AG08395 (cell line): ENCODE results near the gene TVP23C.
A peak's percentile ranks its signal among the peaks of the same experiment; 100 is the strongest.
"Not testable (repeated sequence)": the region's sequence is repeated elsewhere in the genome, so short reads cannot be mapped to it uniquely, and the experiment has no call there.

Experiments used
- DNase-seq: peaks from one replicate; pipeline ENCODE4 v3.0.0; 2012; ENCODE audit warnings: mixed read lengths, low spot score

The TVP23C gene

DNA sequence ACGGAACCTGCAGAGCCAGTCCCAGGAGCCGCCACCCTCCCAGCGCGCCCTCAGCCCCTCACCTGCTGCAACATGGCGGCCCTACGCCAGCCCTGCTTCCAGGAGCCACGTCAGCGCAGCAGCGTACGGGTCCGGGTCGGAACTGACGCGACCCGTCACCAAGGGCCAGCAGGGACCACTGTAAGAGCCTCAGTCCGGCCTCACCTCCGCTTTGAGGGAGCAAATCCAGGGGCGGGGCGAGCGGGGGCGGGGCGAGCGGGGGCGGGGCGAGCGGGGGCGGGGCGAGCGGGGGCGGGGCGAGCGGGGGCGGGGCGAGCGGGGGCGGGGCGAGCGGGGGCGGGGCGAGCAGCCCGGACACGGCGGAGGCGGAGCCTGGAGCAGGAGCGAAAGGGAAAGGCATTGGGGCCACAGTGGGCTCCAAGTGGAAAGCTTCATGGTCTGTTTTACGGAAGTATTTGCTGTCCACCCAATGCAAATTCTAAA lies at the start of gene TVP23C:
Gene TVP23C (minus strand): TSS at position 109 of the 483 bp plus-strand sequence. CDS start 35 bp downstream, at position 74.
- peak; percentile 48 for DNase-seq

DNA sequence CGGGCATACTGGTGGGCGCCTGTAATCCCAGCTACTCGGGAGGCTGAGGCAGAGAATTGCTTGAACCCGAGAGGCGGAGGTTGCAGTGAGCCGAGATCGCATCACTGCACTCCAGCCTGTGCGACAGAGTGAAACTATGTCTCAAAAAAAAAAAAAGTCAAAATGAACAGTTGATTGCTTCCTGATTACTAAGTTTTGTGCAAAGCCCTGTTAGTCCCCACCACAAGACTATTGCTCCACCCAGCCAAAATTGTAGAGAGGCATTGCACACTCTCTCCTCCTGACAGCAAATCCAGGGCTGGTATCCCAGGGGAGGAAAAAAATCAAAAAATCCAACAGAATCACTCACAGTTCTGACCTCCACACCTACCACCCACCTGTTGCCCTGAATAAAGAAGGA lies 29.7 kb upstream of the TVP23C start:
- not testable (repeated sequence) for DNase-seq

- not testable (repeated sequence) for DNase-seq
These were observed 28.7 kb upstream of the TVP23C start for GRCh38 chr17:15591986-15592385.

GRCh38 chr17:15590844-15591243 lies 27.6 kb upstream of the TVP23C start:
- not testable (repeated sequence) for DNase-seq

DNA sequence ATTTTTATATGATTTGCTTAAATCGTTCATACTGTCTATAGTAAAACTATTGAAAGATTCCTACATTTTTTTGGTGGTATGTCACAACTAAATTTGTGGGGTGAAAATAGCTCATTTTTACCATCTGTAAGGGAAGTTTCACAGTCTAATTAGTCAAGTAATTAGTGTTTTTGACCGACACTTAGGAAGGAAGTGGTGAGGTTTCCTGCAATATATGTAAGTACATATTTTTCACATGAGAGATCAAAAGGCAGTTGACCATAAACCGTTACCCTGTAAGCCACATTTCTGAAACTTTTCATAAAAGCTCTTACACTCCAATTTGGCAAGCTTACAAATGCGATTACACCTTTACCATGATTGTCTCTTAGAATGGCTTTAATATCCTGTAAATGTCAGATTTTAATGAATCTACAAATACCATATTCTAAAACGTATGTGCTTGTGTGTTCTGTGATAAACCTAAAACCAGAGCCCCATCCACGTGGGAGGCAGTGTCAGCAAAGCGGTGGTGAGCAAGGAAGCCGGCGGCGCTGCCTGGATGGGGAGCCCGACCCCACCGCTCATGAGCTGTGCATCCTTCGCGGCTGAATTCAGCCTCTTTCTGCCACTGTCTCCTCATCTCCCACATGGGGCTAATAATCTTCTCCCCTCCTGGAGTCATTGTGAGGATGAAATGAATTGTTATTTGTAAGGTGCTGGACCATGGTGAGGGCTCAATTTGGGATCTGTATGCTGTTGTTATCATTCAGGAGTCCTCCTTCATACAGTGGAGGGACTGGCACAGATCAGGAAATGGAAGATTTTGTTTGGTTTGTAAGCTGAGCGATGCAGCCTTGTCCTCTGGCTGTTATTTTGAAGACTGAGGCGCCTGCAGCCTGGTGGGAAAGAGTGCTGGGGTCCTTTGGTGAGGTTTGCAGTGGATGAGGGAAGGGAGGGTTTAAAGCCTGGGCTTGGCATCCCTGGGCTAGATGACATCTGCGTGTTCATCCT lies 26.6 kb upstream of the TVP23C start:
- DNase-seq, result not testable (repeated sequence)

GRCh38 chr17:15588017-15588416 lies 24.7 kb upstream of the TVP23C start:
- DNase-seq, result not testable (repeated sequence)

GRCh38 chr17:15583313-15583712 lies 20.0 kb upstream of the TVP23C start:
- DNase-seq, result not testable (repeated sequence)

- DNase-seq, result not testable (repeated sequence)
These were observed 18.2 kb upstream of the TVP23C start for GRCh38 chr17:15581462-15581861.

GRCh38 chr17:15576848-15577247 lies 13.6 kb upstream of the TVP23C start:
- not testable (repeated sequence) for DNase-seq

DNA sequence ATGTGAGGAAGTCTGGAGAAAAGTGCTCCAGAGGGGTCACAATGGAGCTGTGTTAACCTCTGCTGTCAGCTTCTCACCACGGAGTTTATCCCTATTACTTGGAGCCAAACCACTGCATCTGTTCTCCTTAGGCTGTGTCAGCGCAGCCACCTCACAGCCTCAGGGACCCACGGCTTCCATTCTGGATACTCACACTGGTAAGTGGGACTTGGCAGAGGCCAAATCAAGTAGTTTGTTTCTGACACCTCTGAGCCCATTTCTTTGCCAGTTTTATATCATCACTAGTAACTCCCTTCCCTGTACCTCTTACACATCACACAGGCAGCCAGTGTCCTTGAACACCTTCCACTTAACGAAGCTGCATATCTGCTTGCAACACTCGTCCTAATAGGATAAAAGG lies 11.4 kb upstream of the TVP23C start:
- DNase-seq, result not testable (repeated sequence)

GRCh38 chr17:15573870-15574269 lies 10.6 kb upstream of the TVP23C start:
- not testable (repeated sequence) for DNase-seq

- not testable (repeated sequence) for DNase-seq
These were observed 489 bp downstream of the TVP23C start for GRCh38 chr17:15562613-15563374.

- DNase-seq, result not testable (repeated sequence)
These were observed 1.8 kb downstream of the TVP23C start for GRCh38 chr17:15561439-15561838.

DNA sequence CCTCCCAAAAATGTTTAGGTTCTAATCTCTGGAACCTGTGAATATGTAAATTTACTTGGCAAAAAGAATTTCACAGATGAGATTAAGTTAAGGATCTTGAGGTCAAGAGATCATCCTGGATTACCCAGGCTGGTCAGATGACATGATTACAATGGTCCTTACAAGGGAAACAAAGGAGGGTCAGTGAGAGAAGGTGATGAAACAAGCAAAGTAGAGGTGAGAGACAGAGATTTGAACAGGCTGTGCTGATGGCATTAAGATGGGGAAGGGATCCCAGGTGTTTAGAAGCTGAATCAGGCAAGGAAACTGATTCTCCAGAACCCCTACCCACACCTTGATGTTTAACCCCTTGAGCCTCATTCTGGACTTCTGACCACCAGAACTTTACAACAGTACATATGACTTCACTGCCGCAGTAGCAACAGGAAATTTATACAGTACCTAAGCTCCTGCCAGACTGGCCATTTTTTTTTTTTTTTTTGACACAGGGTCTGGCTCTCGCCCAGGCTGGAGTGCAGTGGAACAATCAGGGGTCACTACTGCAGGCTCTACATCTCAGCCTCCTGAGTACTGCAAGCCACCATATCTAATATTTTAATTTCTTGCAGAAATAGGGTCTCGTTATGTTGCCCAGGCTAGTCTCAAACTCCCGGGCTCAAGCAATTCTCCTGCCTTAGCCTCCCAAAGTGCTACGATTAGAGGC lies 4.7 kb downstream of the TVP23C start:
- DNase-seq, result not testable (repeated sequence)

DNA sequence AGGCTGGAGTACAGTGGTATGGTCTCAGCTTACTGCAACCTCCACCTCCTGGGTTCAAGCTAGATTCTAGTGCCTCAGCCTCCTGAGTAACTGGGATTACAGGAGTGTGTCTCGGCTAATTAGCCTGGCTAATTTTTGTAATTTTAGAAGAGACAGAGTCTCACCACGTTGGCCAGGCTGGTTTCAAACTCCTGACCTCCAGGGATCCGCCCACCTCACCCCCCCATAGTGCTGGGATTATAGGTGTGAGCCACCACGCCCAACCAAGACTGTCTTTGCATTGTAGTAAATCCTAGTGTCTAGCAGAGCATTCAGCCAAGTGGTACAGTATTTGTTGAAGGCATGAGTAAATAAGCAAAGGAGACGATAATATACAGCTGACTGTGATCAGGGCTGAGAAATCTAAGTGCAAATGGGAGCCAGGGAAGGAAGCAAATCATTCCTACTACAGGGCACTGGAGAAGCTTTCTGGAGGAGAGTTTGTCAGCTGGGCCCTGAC lies 5.9 kb downstream of the TVP23C start:
- not testable (repeated sequence) for DNase-seq

DNA sequence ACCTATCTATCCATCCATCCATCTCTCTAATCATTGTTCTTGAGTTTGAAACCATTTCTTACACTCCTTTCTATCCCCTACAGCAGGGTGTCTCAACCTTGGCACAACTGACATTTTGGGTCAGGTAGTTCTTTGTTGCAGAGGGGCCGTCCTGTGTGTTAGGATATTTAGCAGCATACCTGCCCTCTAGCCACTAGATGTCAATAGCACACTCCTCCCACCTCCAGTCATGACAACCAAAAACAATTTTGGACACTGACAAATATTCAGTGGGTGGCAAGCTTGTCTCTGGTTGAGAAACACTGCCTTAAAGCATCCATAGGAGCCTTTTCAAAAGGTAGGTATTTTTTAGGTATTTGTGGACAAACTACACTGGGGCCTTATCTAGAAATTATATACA lies 10.4 kb downstream of the TVP23C start:
- not testable (repeated sequence) for DNase-seq

GRCh38 chr17:15549552-15549951 lies 13.7 kb downstream of the TVP23C start:
- not testable (repeated sequence) for DNase-seq

GRCh38 chr17:15546604-15547003 lies 16.7 kb downstream of the TVP23C start:
- DNase-seq, result not testable (repeated sequence)

- not testable (repeated sequence) for DNase-seq
These were observed 22.7 kb downstream of the TVP23C start for GRCh38 chr17:15540371-15541219.

GRCh38 chr17:15533122-15533521 lies 30.2 kb downstream of the TVP23C start:
- not testable (repeated sequence) for DNase-seq
